Cardiac muscle cell (in vitro differentiated cells and primary cell): ENCODE measurements around the gene C17orf114.

Experiments
- DNase-seq, 2 donors: peaks; one replicate each; pipeline versions ENCODE4 v3.0.0 to v3.0.0-alpha.2; 2010 to 2017; ENCODE audit warnings: low read depth in 1 of 2, low spot score in 1 of 2
- H3K27ac ChIP-seq: fragments of 200-600 bp; sonication (generic); 2 replicates; pipeline ENCODE4 v1.5.1; 2016
- H3K27me3 ChIP-seq: fragments of 200-600 bp; sonication (generic); 2 replicates; pipeline ENCODE4 v1.6.0; 2016; ENCODE audit warnings: control low read depth
- H3K36me3 ChIP-seq: fragments of 200-600 bp; sonication (generic); 2 replicates; pipeline ENCODE4 v1.5.1; 2016; ENCODE audit warnings: control low read depth
- H3K4me1 ChIP-seq: fragments of 200-600 bp; sonication (generic); 2 replicates; pipeline ENCODE4 v1.8.1; 2017; ENCODE audit warnings: low read depth, mild to moderate bottlenecking, mixed run types
- H3K4me3 ChIP-seq: fragments of 200-600 bp; sonication (generic); 2 replicates; pipeline ENCODE4 v1.5.1; 2016; ENCODE audit warnings: mild to moderate bottlenecking
- H3K9me3 ChIP-seq: fragments of 200-600 bp; sonication (generic); 2 replicates; pipeline ENCODE4 v1.5.1; 2017; ENCODE audit warnings: low read depth, mild to moderate bottlenecking, control low read depth
- CTCF ChIP-seq: IDR thresholded peaks from 2 replicates; pipeline ENCODE4 v1.5.1; 2012; ENCODE audit warnings: low read depth, mild to moderate bottlenecking, low read length

C17orf114 gene

DNA sequence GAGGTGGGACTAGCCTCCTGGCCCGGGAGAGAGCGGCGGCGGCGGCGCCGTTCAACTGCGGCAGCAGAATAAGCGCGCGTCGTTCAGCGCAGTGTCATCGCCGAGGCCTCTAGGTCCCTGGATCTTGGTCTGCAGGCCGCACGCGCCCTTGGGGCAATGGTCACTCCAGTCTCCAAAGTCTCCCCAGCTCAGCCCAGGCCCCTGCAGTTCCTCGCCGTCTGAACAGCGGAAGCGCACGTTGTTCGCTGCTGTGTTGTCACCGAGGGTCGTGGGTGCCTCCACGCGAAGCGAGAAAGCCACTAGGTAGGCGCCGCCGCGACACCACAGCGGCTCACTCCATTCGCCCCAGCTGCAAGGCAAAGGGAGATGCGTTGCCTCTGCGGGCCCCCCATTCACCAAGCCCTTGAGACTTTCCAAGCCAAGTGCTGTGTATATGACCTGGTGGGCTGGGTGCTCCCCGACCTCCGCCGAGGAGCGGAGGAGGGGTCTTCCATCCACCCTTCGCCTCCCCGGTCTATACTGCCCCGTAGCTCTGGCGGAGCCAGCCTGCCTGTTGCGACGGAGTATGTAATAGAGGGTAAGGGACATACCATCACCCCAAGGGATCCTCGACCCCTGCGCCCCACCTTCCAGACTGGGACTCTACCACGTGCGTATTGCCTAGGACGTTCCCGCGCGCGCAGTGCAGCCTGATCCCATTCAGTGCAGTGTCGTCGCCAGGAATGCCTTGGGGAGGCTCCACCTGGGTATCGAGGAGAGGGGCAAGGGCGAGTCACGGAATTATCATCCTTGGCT is 16.6 kb downstream of the C17orf114 start:
- no peak overlapping the region for H3K4me3 ChIP-seq
- no peaks in the 10 kb centered on the region for H3K4me1 ChIP-seq
- H3K27me3 ChIP-seq: peaks cover 20% of the 10 kb centered on the region
- peak in 1 of 2 donors; percentile 4 for DNase-seq
- TF ChIP-seq CTCF: no peak
- no peak overlapping the region for H3K27ac ChIP-seq
- no peaks in the 10 kb centered on the region for H3K9me3 ChIP-seq
- H3K36me3 ChIP-seq: no peaks in the 10 kb centered on the region

DNA sequence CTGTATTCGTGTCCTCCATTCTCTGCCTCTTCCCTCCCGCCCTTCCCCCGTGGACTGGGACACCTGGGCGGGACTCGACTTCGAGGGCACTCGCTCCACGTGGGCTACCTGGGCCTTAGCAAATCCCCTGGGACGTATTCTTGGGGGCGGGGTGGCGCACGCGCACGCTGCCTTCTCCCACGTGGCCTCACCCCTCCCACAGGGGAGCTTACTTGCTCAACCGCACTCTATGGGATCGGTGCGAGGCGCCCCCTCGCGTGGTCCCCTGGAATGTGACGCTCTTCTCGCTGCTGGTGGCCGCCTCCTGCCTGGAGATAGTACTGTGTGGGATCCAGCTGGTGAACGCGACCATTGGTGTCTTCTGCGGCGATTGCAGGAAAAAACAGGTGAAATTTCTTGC is 19.5 kb downstream of the C17orf114 start:
- TF ChIP-seq CTCF: no peak
- H3K4me1 ChIP-seq: no peaks in the 10 kb centered on the region
- peaks cover 20% of the 10 kb centered on the region for H3K27me3 ChIP-seq
- no peak overlapping the region for H3K27ac ChIP-seq
- no peaks in the 10 kb centered on the region for H3K9me3 ChIP-seq
- DNase-seq: no peak
- no peak overlapping the region for H3K4me3 ChIP-seq
- H3K36me3 ChIP-seq: no peaks in the 10 kb centered on the region

GRCh38 chr17:4780325-4780955 is 21.7 kb downstream of the C17orf114 start:
- Histone ChIP-seq H3K9me3 (no peaks in the 10 kb centered on the region), H3K4me3 (no peak overlapping the region), H3K27ac (no peak overlapping the region), H3K4me1 (no peaks in the 10 kb centered on the region), H3K36me3 (no peaks in the 10 kb centered on the region), H3K27me3 (peaks cover 10% of the 10 kb centered on the region)
- TF ChIP-seq CTCF: no peak
- no peak for DNase-seq

- Histone ChIP-seq H3K36me3 (no peaks in the 10 kb centered on the region), H3K4me3 (no peak overlapping the region), H3K4me1 (no peaks in the 10 kb centered on the region), H3K27ac (no peak overlapping the region), H3K27me3 (peaks cover 9% of the 10 kb centered on the region), H3K9me3 (no peaks in the 10 kb centered on the region)
- DNase-seq: peak in 1 of 2 donors; percentile 27
- no peak for TF ChIP-seq CTCF
Observed at GRCh38 chr17:4777969-4778760, 24.0 kb downstream of the C17orf114 start.

DNA sequence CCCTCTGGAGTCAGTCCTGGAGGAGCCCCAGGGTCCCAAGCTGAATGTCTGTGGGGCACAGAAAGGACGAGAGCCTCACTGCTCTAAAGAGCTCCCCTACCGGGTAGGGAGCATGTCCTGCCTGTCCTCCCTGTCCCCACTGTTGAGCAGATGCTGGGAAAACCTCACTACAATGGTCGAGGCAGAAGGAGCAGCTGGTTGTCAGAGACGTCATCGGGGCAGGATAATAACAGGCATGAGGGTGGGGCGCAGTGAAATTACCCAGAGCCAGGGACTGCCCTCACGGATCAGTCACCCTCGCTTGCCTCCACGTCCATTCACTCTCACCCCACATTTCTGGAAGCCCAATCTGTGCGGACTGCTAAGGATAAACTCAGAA is 29.9 kb downstream of the C17orf114 start:
- DNase-seq: no peak
- no peak overlapping the region for H3K27ac ChIP-seq
- no peak overlapping the region for H3K4me3 ChIP-seq
- no peaks in the 10 kb centered on the region for H3K27me3 ChIP-seq
- no peaks in the 10 kb centered on the region for H3K9me3 ChIP-seq
- no peaks in the 10 kb centered on the region for H3K4me1 ChIP-seq
- no peaks in the 10 kb centered on the region for H3K36me3 ChIP-seq
- TF ChIP-seq CTCF: no peak
